Heart right ventricle (tissue), 16 donors: ENCODE data around the gene DLG5. TPM values are rescaled to one million over a fixed set of nuclear protein-coding genes. Genes with fewer than 3 reads are reported as not detected.
A peak's percentile ranks its signal among the peaks of the same experiment; 100 is the strongest.

Experiments used
- ATAC-seq, 8 donors: fragments of 200-7000 bp; cut with Tn5 transposase; one replicate each; pipeline ENCODE4 v1.9.1; 2020; ENCODE audit warnings: mild to moderate bottlenecking in 8 of 8, moderate library complexity in 8 of 8, moderate number of reproducible peaks in 1 of 8
- DNase-seq, 2 donors: peaks; one replicate each; pipeline ENCODE4 v3.0.0-alpha.2; 2020
- H3K27ac ChIP-seq, 10 donors: fragments of 200-600 bp; sonication (generic) in 2 of 10; one replicate each; pipeline versions ENCODE4 v1.5.0 to v1.8.0; 2020 to 2022; ENCODE audit warnings: mild to moderate bottlenecking in 3 of 10
- H3K27me3 ChIP-seq, 7 donors: fragments of 200-600 bp; one replicate each; pipeline ENCODE4 v1.8.0; 2021 to 2022; ENCODE audit warnings: mild to moderate bottlenecking in 2 of 7
- H3K36me3 ChIP-seq, 9 donors: fragments of 200-600 bp; sonication (generic) in 1 of 9; one replicate each; pipeline versions ENCODE4 v1.5.0 to v1.8.0; 2020 to 2022; ENCODE audit warnings: mild to moderate bottlenecking in 2 of 9
- H3K4me1 ChIP-seq, 9 donors: fragments of 200-600 bp; sonication (generic) in 1 of 9; one replicate each; pipeline versions ENCODE4 v1.5.0 to v1.8.0; 2020 to 2022; ENCODE audit warnings: mild to moderate bottlenecking in 4 of 9
- H3K4me3 ChIP-seq, 10 donors: fragments of 200-600 bp; sonication (generic) in 2 of 10; one replicate each; pipeline versions ENCODE4 v1.5.0 to v1.8.0; 2020 to 2022; ENCODE audit warnings: mild to moderate bottlenecking in 7 of 10, moderate library complexity in 2 of 10
- H3K9me3 ChIP-seq, 11 donors: fragments of 200-600 bp in 10 of 11; sonication (generic) in 2 of 11; one replicate each; pipeline versions ENCODE4 v1.5.0 to v1.8.0; 2013 to 2022; ENCODE audit warnings: mild to moderate bottlenecking in 2 of 11, control low read depth in 1 of 11, moderate library complexity in 1 of 11
- CTCF ChIP-seq, 9 donors: fragments of 200-600 bp; sonication (generic) in 2 of 9; IDR thresholded peaks; one replicate each; pipeline versions ENCODE4 v1.5.0 to v1.8.0; 2021 to 2022; ENCODE audit warnings: antibody characterized with exemption in 9 of 9, mild to moderate bottlenecking in 5 of 9, moderate library complexity in 1 of 9
- WGBS, 2 donors: extraction: QIAGEN DNeasy Blood & Tissue Kit; methylation state at CpG; one replicate each; pipeline ENCODE4 v1.1.7; 2013; ENCODE audit warnings: inconsistent platforms in 1 of 2; 5-methylcytosine and 5-hydroxymethylcytosine counted together
- intact Hi-C, 10 donors: fragments of 100-400 bp; cut with DNase I; formaldehyde crosslinking; loops; one replicate each; pipeline versions ENCODE4 v1.11.1 to v1.14.2; 2022
- polyA plus RNA-seq, 2 donors: library from polyadenylated mRNA; stranded (reverse); fragments of 200-250 nt; gene quantifications; one replicate each; pipeline ENCODE4 v1.2.3, GENCODE V29; 2013
- total RNA-seq, 10 donors: library from RNA; stranded (reverse); fragmentation: NEBNext Ultra II Directional in 3 of 10; extraction: Animal tissue kit (Norgen Biotek cat#: 25700) in 3 of 10; gene quantifications; one replicate each; pipeline versions ENCODE4 v1.2.1 to v1.2.4, GENCODE V29; 2021 to 2023
- donor health status: Arrhythmogenic right ventricular cardiomyopathy.
- donor health status: ischemic (EF 13 %, LVEDD 7.1; RV severe dilation, severe dysfunction).
- donor health status: healthy with polysubstance abuse.
- donor health status: DM: no; HTN: yes; CAD: no.
- donor health status: DM: no; HTN: no; CAD: no.
- donor health status: ischemic (EF 25% LVEDD 6.9; RV normal size, moderate dysfunction).
- donor health status: ischemic (EF 25% LVEDD 5.7; RV mildly dilated, moderate dysfunction).
- donor health status: healthy.
- donor health status: DM: yes; HTN: yes; CAD: no.
- donor health status: Ischemic cardiomyopathy.
- donor health status: ischemic (EF 35%, LVEDD 5.7; RV mildly dilated, moderate dysfunction).
- donor health status: nonischemic (EF 11% LVEDD 7.7; RV severe dilation, severe dysfunction).
- donor health status: DM: yes; HTN: yes; CAD: no.
- donor health status: PGD.
- donor health status: ischemic (EF 29% LVEDD 5.4; RV normal size, mild dysfunction).
- donor health status: nonischemic (EF 23%, LVEDD 6.1; RV moderate dilation, normal function).

Gene DLG5
- total and polyA plus RNA-seq, 12 donors = 5.0 to 14.1 (median 10.8) TPM

- H3K27me3 ChIP-seq = peaks cover 0 to 25% (median 0%) of the 10 kb centered on the region in 7 donors
- ATAC-seq (no peak), DNase-seq (no peak)
- 83 to 85% methylated on average over 8 of the region's 8 CpGs for WGBS, 2 donors
- H3K27ac ChIP-seq = no peak overlapping the region
- TF ChIP-seq CTCF (IDR thresholded peaks at IDR 0.05) = no peak
- peaks cover 0 to 8% (median 0%) of the 10 kb centered on the region in 11 donors for H3K9me3 ChIP-seq
- H3K36me3 ChIP-seq = no peaks in the 10 kb centered on the region
- H3K4me3 ChIP-seq = no peak overlapping the region
- peaks cover 0 to 7% (median 5%) of the 10 kb centered on the region in 9 donors for H3K4me1 ChIP-seq
- intact Hi-C loops = no loop called here
These were observed 5.6 kb upstream of the DLG5 start for GRCh38 chr10:77932016-77932715.

GRCh38 chr10:77927402-77928246, 1.1 kb upstream of the DLG5 start:
- intact Hi-C loops = loop anchor here in 4 of 10 donors (5.0 kb wide), 2 partner anchors 45 to 80 kb away; no protein-coding TSS in a partner anchor
- Histone ChIP-seq H3K27me3 (peaks cover 0 to 48% (median 0%) of the 10 kb centered on the region in 7 donors), H3K36me3 (no peaks in the 10 kb centered on the region), H3K27ac (peak overlapping the region in 8 of 10 donors; percentile 31 to 79 (median 64)), H3K4me1 (peaks cover 10 to 34% (median 19%) of the 10 kb centered on the region in 9 donors), H3K9me3 (peaks cover 0 to 8% (median 0%) of the 10 kb centered on the region in 11 donors), H3K4me3 (peak overlapping the region in 9 of 10 donors; percentile 69 to 97 (median 73))
- DNase-seq = no peak
- 20 to 22% methylated on average over 20 of the region's 20 CpGs for WGBS, 2 donors
- TF ChIP-seq CTCF (IDR thresholded peaks at IDR 0.05) = no peak
- ATAC-seq = peak in 1 of 8 donors; percentile 19

GRCh38 chr10:77925795-77926565, 575 bp downstream of the DLG5 start:
- no peak for TF ChIP-seq CTCF (IDR thresholded peaks at IDR 0.05)
- intact Hi-C loops = loop anchor here in 4 of 10 donors (5.0 kb wide), 2 partner anchors 46 to 79 kb away; no protein-coding TSS in a partner anchor
- Histone ChIP-seq H3K4me1 (peaks cover 10 to 34% (median 19%) of the 10 kb centered on the region in 9 donors), H3K9me3 (peaks cover 0 to 8% (median 0%) of the 10 kb centered on the region in 11 donors), H3K27ac (peak overlapping the region in 8 of 10 donors; percentile 47 to 79 (median 66)), H3K4me3 (peak overlapping the region; percentile 69 to 97 (median 74)), H3K27me3 (peaks cover 0 to 48% (median 0%) of the 10 kb centered on the region in 7 donors), H3K36me3 (no peaks in the 10 kb centered on the region)
- peak; percentile 27 to 56 for DNase-seq
- 1% methylated on average over 58 to 73 of the region's 73 CpGs for WGBS, 2 donors
- ATAC-seq = peak; percentile 30 to 64 (median 46)
